OCI-LY7 (cell line): Measurements from ENCODE around the gene USP6NL. TPM values are rescaled to one million over a fixed set of nuclear protein-coding genes. Genes with fewer than 3 reads are reported as not detected.

Source experiments
- BruUV-seq: library from RNA; stranded (reverse); fragments of 400-500 nt; replicated peaks from 2 replicates; lab custom pipeline; 2021; lab: Mats Ljungman, UMichigan
- CTCF ChIA-PET: fragments of 300-600 bp; sonication (Branson Sonifier 250); formaldehyde crosslinking; loops from one replicate; lab custom pipeline; 2022; ENCODE audit warnings: antibody characterized with exemption; ENCODE audit not compliant: unreplicated experiment; lab: Charles Lee
- POLR2A ChIA-PET: fragments of 300-600 bp; sonication (Branson Sonifier 250); formaldehyde crosslinking; loops from one replicate; lab custom pipeline; 2022; ENCODE audit warnings: antibody characterized with exemption; lab: Charles Lee
- DNase-seq: peaks from one replicate; pipeline ENCODE4 v3.0.0-alpha.2; 2015; ENCODE audit warnings: low spot score
- H2AFZ ChIP-seq: fragments of 200-600 bp; sonication (generic), shearing (Covaris generic); 2 replicates; pipeline ENCODE4 v1.6.1; 2014; ENCODE audit warnings: mild to moderate bottlenecking, antibody characterized with exemption, low read length, moderate library complexity
- H3K27ac ChIP-seq: fragments of 200-600 bp; sonication (generic); 2 replicates; pipeline ENCODE4 v1.5.1; 2014; ENCODE audit warnings: mixed run types, low read depth, mild to moderate bottlenecking, moderate library complexity, low read length, inconsistent platforms; ENCODE audit not compliant: poor library complexity, severe bottlenecking
- H3K36me3 ChIP-seq: fragments of 200-600 bp; sonication (generic); 2 replicates; pipeline ENCODE4 v1.6.1; 2014; ENCODE audit warnings: mild to moderate bottlenecking, antibody characterized with exemption, low read length, moderate library complexity, mixed read lengths; ENCODE audit not compliant: insufficient read depth
- H3K4me1 ChIP-seq: fragments of 200-600 bp; sonication (generic); 2 replicates; pipeline ENCODE4 v1.5.1; 2014; ENCODE audit warnings: mild to moderate bottlenecking, low read length; ENCODE audit not compliant: insufficient read depth, poor library complexity, severe bottlenecking
- H3K4me2 ChIP-seq: fragments of 200-600 bp; sonication (generic); 2 replicates; pipeline ENCODE4 v1.6.1; 2014; ENCODE audit warnings: mild to moderate bottlenecking, low read length
- H3K4me3 ChIP-seq: fragments of 200-600 bp; sonication (generic); 2 replicates; pipeline ENCODE4 v1.5.1; 2014; ENCODE audit warnings: mild to moderate bottlenecking, low read depth, low read length; ENCODE audit not compliant: poor library complexity, severe bottlenecking
- H3K79me2 ChIP-seq: fragments of 200-600 bp; sonication (generic); 2 replicates; pipeline ENCODE4 v1.6.1; 2016; ENCODE audit warnings: low read depth, mild to moderate bottlenecking, low read length, moderate library complexity, mixed read lengths; ENCODE audit not compliant: insufficient read depth
- H3K9me2 ChIP-seq: fragments of 200-600 bp; sonication (generic); 2 replicates; pipeline ENCODE4 v1.6.1; 2016; ENCODE audit warnings: mild to moderate bottlenecking, low read length, mixed read lengths; ENCODE audit not compliant: insufficient read depth
- H3K9me3 ChIP-seq: fragments of 200-600 bp; sonication (generic); 2 replicates; pipeline ENCODE4 v1.6.1; 2014; ENCODE audit warnings: mild to moderate bottlenecking, mixed run types, low read length, mixed read lengths
- H4K20me1 ChIP-seq: fragments of 200-600 bp; sonication (generic); 2 replicates; pipeline ENCODE4 v1.6.1; 2014; ENCODE audit warnings: mild to moderate bottlenecking, antibody characterized with exemption, low read length, moderate library complexity, mixed read lengths; ENCODE audit not compliant: insufficient read depth
- CTCF ChIP-seq: fragments of 200-600 bp; sonication (generic); conservative IDR thresholded peaks from 2 replicates; pipeline ENCODE4 v1.5.1; 2014; ENCODE audit warnings: mild to moderate bottlenecking, antibody characterized with exemption, low read length, moderate library complexity, mixed read lengths
- EZH2phosphoT487 ChIP-seq: fragments of 200-600 bp; sonication (generic); IDR thresholded peaks from 2 replicates; pipeline ENCODE4 v1.6.1; 2018; ENCODE audit warnings: low read depth, borderline replicate concordance, mild to moderate bottlenecking, mixed run types, antibody characterized with exemption, low read length, moderate library complexity, mixed read lengths
- intact Hi-C: fragments of 100-400 bp; cut with micrococcal nuclease; formaldehyde crosslinking; loops from one replicate; pipeline ENCODE4 v1.10.0; 2022; ENCODE audit not compliant: unreplicated experiment
- total RNA-seq, 2 experiments: library from RNA; depleted of rRNA in 1 of 2; stranded (reverse); fragments of >200 nt in 1 of 2; shearing (Covaris generic) in 1 of 2; gene quantifications; 2 replicates each; pipeline ENCODE4 v1.2.3, GENCODE V29; 2014 to 2022

USP6NL gene
- total RNA-seq, 2 experiments from 2014 or later: 41.7 to 59.7 TPM

DNA sequence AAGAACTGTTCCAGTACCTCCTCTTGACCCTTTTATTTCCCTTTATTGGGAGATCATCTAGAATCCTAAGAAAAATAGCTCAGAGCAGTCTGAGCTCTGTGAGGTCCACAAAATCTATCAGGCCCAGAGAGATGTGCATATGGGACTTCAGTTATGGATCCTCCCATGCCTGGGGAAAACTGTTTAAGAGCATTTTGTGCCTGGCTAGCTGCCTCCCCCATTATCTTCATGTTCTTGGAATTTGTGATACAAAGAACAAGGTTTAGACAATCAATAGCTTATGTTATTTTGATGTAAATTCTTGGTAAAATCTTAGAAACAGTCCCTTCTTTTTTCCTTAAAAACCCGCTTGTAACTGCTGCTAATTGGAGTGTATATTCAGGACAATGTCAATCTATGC lies 75.2 kb downstream of the USP6NL start:
- ChIA-PET CTCF (interaction anchor here (2.7 kb wide), 1 partner anchor 72 kb away, joined by 16 read pairs; no protein-coding TSS in a partner anchor), POLR2A (interaction anchor here (0.8 to 2.5 kb wide), 13 partner anchors 10 to 138 kb away, joined by 3 to 24 read pairs (median 4); partner anchors contain the start of gene USP6NL)
- Histone ChIP-seq H3K9me2 (no peaks in the 10 kb centered on the region), H4K20me1 (peaks cover 4% of the 10 kb centered on the region; the same call in 1 of the 2 replicates), H3K79me2 (peaks cover 98% of the 10 kb centered on the region), H3K9me3 (no peaks in the 10 kb centered on the region), H3K4me2 (peak overlapping the region; percentile 87), H2AFZ (no peak overlapping the region), H3K27ac (peak overlapping the region; percentile 95), H3K4me3 (peak overlapping the region; percentile 62), H3K4me1 (peaks cover 98% of the 10 kb centered on the region), H3K36me3 (no peaks in the 10 kb centered on the region; the same call in 1 of the 2 replicates)
- TF ChIP-seq CTCF (no peak), EZH2phosphoT487 (no peak)
- no peak for DNase-seq
- intact Hi-C loops: no loop called here
- BruUV-seq: no TSS peak

DNA sequence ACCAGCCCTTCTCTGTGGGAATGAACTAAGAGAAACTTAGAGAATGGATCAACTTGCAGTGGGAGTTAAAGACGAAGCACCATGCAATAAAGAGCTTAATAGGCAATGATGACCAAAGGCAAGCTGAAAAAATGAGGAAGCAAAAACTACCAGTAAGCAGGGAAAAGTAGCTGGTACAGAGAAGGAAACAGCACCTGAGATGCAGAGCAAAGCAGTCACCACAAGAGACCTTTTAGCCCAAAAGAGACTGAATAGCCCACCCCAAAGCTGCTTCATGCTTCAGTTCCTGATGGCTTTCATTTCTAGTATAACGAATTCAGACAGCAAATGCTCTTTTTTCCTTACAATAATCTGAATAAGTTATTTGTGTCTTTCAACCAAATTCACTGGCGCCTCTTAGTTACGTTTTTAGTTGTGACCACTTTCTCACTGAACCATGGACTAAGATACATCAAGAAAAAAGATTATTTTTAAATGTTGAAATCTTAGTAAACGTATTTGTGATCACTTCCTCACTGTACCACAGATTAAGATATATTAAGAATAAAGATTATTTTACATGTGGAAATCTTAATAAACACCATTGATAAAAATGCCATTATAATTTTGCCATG lies 76.0 kb downstream of the USP6NL start:
- intact Hi-C loops: loop anchor here (1.0 to 2.0 kb wide), 3 partner anchors 19 to 138 kb away; no protein-coding TSS in a partner anchor
- Histone ChIP-seq H2AFZ (no peak overlapping the region; the same call in 1 of the 2 replicates), H3K9me2 (no peaks in the 10 kb centered on the region), H3K4me3 (peak overlapping the region; percentile 62), H4K20me1 (peaks cover 4% of the 10 kb centered on the region; the same call in 1 of the 2 replicates), H3K36me3 (no peaks in the 10 kb centered on the region; the same call in 1 of the 2 replicates), H3K4me1 (peaks cover 100% of the 10 kb centered on the region), H3K27ac (peak overlapping the region; percentile 95), H3K79me2 (peaks cover 98% of the 10 kb centered on the region), H3K9me3 (no peaks in the 10 kb centered on the region), H3K4me2 (peak overlapping the region; percentile 87)
- BruUV-seq: no TSS peak
- ChIA-PET CTCF (interaction anchor here (2.7 kb wide), 1 partner anchor 73 kb away, joined by 16 read pairs; no protein-coding TSS in a partner anchor), POLR2A (interaction anchor here (0.6 to 3.4 kb wide), 23 partner anchors 10 to 524 kb away, joined by 3 to 24 read pairs (median 4); partner anchors contain the start of gene USP6NL)
- DNase-seq: peak; percentile 90
- no peak for TF ChIP-seq CTCF
- no peak for TF ChIP-seq EZH2phosphoT487
